Peyer's patch (tissue), 4 donors: Measurements from ENCODE around the gene ESYT3. TPM values are rescaled to one million over a fixed set of nuclear protein-coding genes. Genes with fewer than 3 reads are reported as not detected.
"Not testable (repeated sequence)": the region's sequence is repeated elsewhere in the genome, so short reads cannot be mapped to it uniquely, and the experiment has no call there.

Source experiments
- DNase-seq, 3 donors: peaks; one replicate each; pipeline ENCODE4 v3.0.0-alpha.2; 2017 to 2019
- H3K27ac ChIP-seq, 4 donors: fragments of 200-600 bp; sonication (generic); one replicate each; pipeline ENCODE4 v1.5.1; 2016 to 2019
- H3K27me3 ChIP-seq, 2 donors: fragments of 200-600 bp; sonication (generic); one replicate each; pipeline ENCODE4 v1.5.1; 2019
- H3K36me3 ChIP-seq, 3 donors: fragments of 200-600 bp; sonication (generic); one replicate each; pipeline ENCODE4 v1.5.1; 2016 to 2019
- H3K4me1 ChIP-seq, 4 donors: fragments of 200-600 bp; sonication (generic); one replicate each; pipeline ENCODE4 v1.5.1; 2016 to 2019
- H3K4me3 ChIP-seq, 4 donors: fragments of 200-600 bp; sonication (generic); 1 replicate in 3 of 4; 2 replicates in 1 of 4; pipeline ENCODE4 v1.5.1; 2016 to 2019; ENCODE audit warnings: mild to moderate bottlenecking in 1 of 4
- H3K9me3 ChIP-seq, 4 donors: fragments of 200-600 bp; sonication (generic); one replicate each; pipeline ENCODE4 v1.5.1; 2016 to 2019; ENCODE audit warnings: mild to moderate bottlenecking in 1 of 4
- CTCF ChIP-seq, 6 experiments: fragments of 450-650 bp in 4 of 6; fragments of 200-600 bp in 2 of 6; sonication (generic) in 1 of 6; IDR thresholded peaks; one replicate each; pipeline ENCODE4 v1.5.1; 2017 to 2019; ENCODE audit warnings: antibody characterized with exemption in 6 of 6, mild to moderate bottlenecking in 3 of 6, moderate library complexity in 1 of 6
- POLR2A ChIP-seq, 2 donors: fragments of 450-650 bp; IDR thresholded peaks; one replicate each; pipeline ENCODE4 v1.5.1; 2017; ENCODE audit warnings: antibody characterized with exemption in 2 of 2, mild to moderate bottlenecking in 2 of 2, moderate library complexity in 2 of 2
- total RNA-seq, 4 donors: library from RNA; depleted of rRNA; stranded (reverse); fragments of >200 nt; gene quantifications; one replicate each; pipeline ENCODE4 v1.1.0, GENCODE V29; 2016

Gene ESYT3
- total RNA-seq, 4 donors from 2014 or later: 0.35 to 2.5 (median 1.5) TPM

- no peak overlapping the region for H3K4me3 ChIP-seq
- no peaks in the 10 kb centered on the region for H3K4me1 ChIP-seq
- no peaks in the 10 kb centered on the region for H3K9me3 ChIP-seq
- no peaks in the 10 kb centered on the region for H3K36me3 ChIP-seq
- H3K27ac ChIP-seq: no peak overlapping the region
- peak in 1 of 3 donors; percentile 7 for DNase-seq
- no peaks in the 10 kb centered on the region for H3K27me3 ChIP-seq
- TF ChIP-seq CTCF (IDR thresholded peaks at IDR 0.05) (no peak), POLR2A (IDR thresholded peaks at IDR 0.05) (no peak)
Observed at GRCh38 chr3:138450704-138451424, 16.4 kb downstream of the ESYT3 start.

GRCh38 chr3:138451595-138452162 is 17.3 kb downstream of the ESYT3 start:
- Histone ChIP-seq H3K27ac (no peak overlapping the region), H3K4me1 (no peaks in the 10 kb centered on the region), H3K36me3 (no peaks in the 10 kb centered on the region), H3K9me3 (no peaks in the 10 kb centered on the region), H3K27me3 (no peaks in the 10 kb centered on the region), H3K4me3 (no peak overlapping the region)
- DNase-seq: peak in 1 of 3 donors; percentile 34
- TF ChIP-seq CTCF (IDR thresholded peaks at IDR 0.05) (no peak), POLR2A (IDR thresholded peaks at IDR 0.05) (no peak)

- DNase-seq: peak in 1 of 3 donors; percentile 31
- Histone ChIP-seq H3K27me3 (no peaks in the 10 kb centered on the region), H3K4me1 (no peaks in the 10 kb centered on the region), H3K4me3 (no peak overlapping the region), H3K27ac (no peak overlapping the region), H3K9me3 (no peaks in the 10 kb centered on the region), H3K36me3 (no peaks in the 10 kb centered on the region)
- TF ChIP-seq CTCF (IDR thresholded peaks at IDR 0.05): no peak
- no peak for TF ChIP-seq POLR2A (IDR thresholded peaks at IDR 0.05)
Observed at GRCh38 chr3:138452436-138452835, 18.0 kb downstream of the ESYT3 start.

GRCh38 chr3:138453940-138454339 is 19.5 kb downstream of the ESYT3 start:
- not testable (repeated sequence) for H3K27ac ChIP-seq, H3K9me3 ChIP-seq, H3K4me3 ChIP-seq, H3K27me3 ChIP-seq, H3K4me1 ChIP-seq, H3K36me3 ChIP-seq, DNase-seq

GRCh38 chr3:138455801-138456716 is 21.6 kb downstream of the ESYT3 start:
- Histone ChIP-seq H3K27ac (no peak overlapping the region), H3K4me3 (no peak overlapping the region), H3K27me3 (no peaks in the 10 kb centered on the region), H3K4me1 (no peaks in the 10 kb centered on the region), H3K9me3 (no peaks in the 10 kb centered on the region), H3K36me3 (no peaks in the 10 kb centered on the region)
- no peak for DNase-seq
- no peak for TF ChIP-seq CTCF (IDR thresholded peaks at IDR 0.05)
- no peak for TF ChIP-seq POLR2A (IDR thresholded peaks at IDR 0.05)
